OCI-LY1 (cell line): ENCODE results near the gene IRF2.

Source experiments
- H2AFZ ChIP-seq: fragments of 200-600 bp; sonication (generic), shearing (Covaris generic); 2 replicates; pipeline ENCODE4 v1.6.0; 2014; ENCODE audit warnings: antibody characterized with exemption, mild to moderate bottlenecking, low read length
- H3F3A ChIP-seq: fragments of 200-600 bp; sonication (generic), shearing (Covaris generic); 2 replicates; pipeline ENCODE4 v1.6.0; 2014; ENCODE audit warnings: mild to moderate bottlenecking, antibody characterized with exemption, low read length, moderate library complexity; ENCODE audit not compliant: insufficient read depth
- H3K27ac ChIP-seq: fragments of 200-600 bp; sonication (generic); 2 replicates; pipeline ENCODE4 v1.5.1; 2014; ENCODE audit warnings: low read length, mixed run types, mild to moderate bottlenecking, low read depth; ENCODE audit not compliant: poor library complexity, severe bottlenecking
- H3K27me3 ChIP-seq: fragments of 200-600 bp; sonication (generic); 2 replicates; pipeline ENCODE4 v1.6.0; 2014; ENCODE audit warnings: antibody characterized with exemption, mild to moderate bottlenecking, low read length, moderate library complexity; ENCODE audit not compliant: insufficient read depth
- H3K36me3 ChIP-seq: fragments of 200-600 bp; sonication (generic); 2 replicates; pipeline ENCODE4 v1.6.1; 2014; ENCODE audit warnings: mild to moderate bottlenecking, antibody characterized with exemption, low read length, moderate library complexity, mixed read lengths; ENCODE audit not compliant: insufficient read depth
- H3K4me1 ChIP-seq: fragments of 200-600 bp; sonication (generic); 2 replicates; pipeline ENCODE4 v1.5.1; 2014; ENCODE audit warnings: mild to moderate bottlenecking, low read length, moderate library complexity; ENCODE audit not compliant: insufficient read depth, severe bottlenecking
- H3K4me2 ChIP-seq: fragments of 200-600 bp; sonication (generic), shearing (Covaris generic); 2 replicates; pipeline ENCODE4 v1.6.1; 2014; ENCODE audit warnings: low read length
- H3K4me3 ChIP-seq: fragments of 200-600 bp; sonication (generic); 2 replicates; pipeline ENCODE4 v1.5.1; 2014; ENCODE audit warnings: low read length, low read depth, mild to moderate bottlenecking, mixed read lengths; ENCODE audit not compliant: poor library complexity, severe bottlenecking
- H3K79me2 ChIP-seq: fragments of 200-600 bp; shearing (Covaris generic); 2 replicates; pipeline ENCODE4 v1.6.1; 2016; ENCODE audit warnings: mixed run types, low read length, mixed read lengths; ENCODE audit not compliant: insufficient read depth
- H3K9ac ChIP-seq: fragments of 200-600 bp; sonication (generic), shearing (Covaris generic); 2 replicates; pipeline ENCODE4 v1.6.1; 2014; ENCODE audit warnings: mild to moderate bottlenecking, low read length, mixed read lengths
- H3K9me2 ChIP-seq: fragments of 200-600 bp; sonication (generic), shearing (Covaris generic); 2 replicates; pipeline ENCODE4 v1.6.1; 2014; ENCODE audit warnings: low read depth, mild to moderate bottlenecking, low read length, mixed read lengths
- H3K9me3 ChIP-seq: fragments of 200-600 bp; shearing (Covaris generic); 2 replicates; pipeline ENCODE4 v1.6.1; 2014; ENCODE audit warnings: low read length, mixed read lengths
- H4K20me1 ChIP-seq: fragments of 200-600 bp; sonication (generic), shearing (Covaris generic); 2 replicates; pipeline ENCODE4 v1.6.0; 2016; ENCODE audit warnings: mild to moderate bottlenecking, low read length; ENCODE audit not compliant: insufficient read depth
- CTCF ChIP-seq: fragments of 200-600 bp; sonication (generic), shearing (Covaris generic); IDR thresholded peaks from 2 replicates; pipeline ENCODE4 v1.5.1; 2017; ENCODE audit warnings: mild to moderate bottlenecking, antibody characterized with exemption, low read length, moderate library complexity, mixed read lengths
- EZH2 ChIP-seq: fragments of 200-600 bp; sonication (generic), shearing (Covaris generic); IDR thresholded peaks from 2 replicates; pipeline ENCODE4 v1.8.0; 2017; ENCODE audit warnings: borderline replicate concordance, mixed run types, mild to moderate bottlenecking, antibody characterized with exemption, low read length, moderate library complexity, mixed read lengths

IRF2 gene

GRCh38 chr4:184479516-184479950, 5.2 kb upstream of the IRF2 start:
- H3K79me2 ChIP-seq = peaks cover 9% of the 10 kb centered on the region; the same call in 1 of the 2 replicates

GRCh38 chr4:184477201-184477999, 3.0 kb upstream of the IRF2 start:
- H3K4me1 ChIP-seq = peaks cover 44% of the 10 kb centered on the region
- no peak overlapping the region for H3K9ac ChIP-seq
- H3K9me3 ChIP-seq = no peaks in the 10 kb centered on the region
- peaks cover 15% of the 10 kb centered on the region; the same call in 1 of the 2 replicates for H3K79me2 ChIP-seq
- peaks cover 4% of the 10 kb centered on the region; the same call in 1 of the 2 replicates for H3K36me3 ChIP-seq
- H2AFZ ChIP-seq = no peak overlapping the region
- H3K27me3 ChIP-seq = no peaks in the 10 kb centered on the region
- H3K4me2 ChIP-seq = peak overlapping the region; percentile 85
- no peaks in the 10 kb centered on the region for H3K9me2 ChIP-seq
- no peak for TF ChIP-seq CTCF
- TF ChIP-seq EZH2 = no peak
- no peaks in the 10 kb centered on the region for H4K20me1 ChIP-seq
- H3K27ac ChIP-seq = peak overlapping the region; percentile 19
- peaks cover 4% of the 10 kb centered on the region; the same call in 1 of the 2 replicates for H3F3A ChIP-seq
- H3K4me3 ChIP-seq = peak overlapping the region; percentile 96

More at GRCh38 chr4:184479516-184479950, 5.2 kb upstream of the IRF2 start:
- no peak overlapping the region for H3K4me2 ChIP-seq
- no peak overlapping the region for H3K9ac ChIP-seq
- TF ChIP-seq CTCF (no peak), EZH2 (no peak)
- H3K9me3 ChIP-seq = peaks cover 6% of the 10 kb centered on the region
- H3K27ac ChIP-seq = peak overlapping the region; percentile 19
- peaks cover 4% of the 10 kb centered on the region; the same call in 1 of the 2 replicates for H3F3A ChIP-seq
- H3K9me2 ChIP-seq = no peaks in the 10 kb centered on the region
- peaks cover 4% of the 10 kb centered on the region for H3K36me3 ChIP-seq
- H3K4me1 ChIP-seq = peaks cover 42% of the 10 kb centered on the region
- H3K4me3 ChIP-seq = no peak overlapping the region
- no peak overlapping the region for H2AFZ ChIP-seq
- no peaks in the 10 kb centered on the region for H4K20me1 ChIP-seq
- no peaks in the 10 kb centered on the region for H3K27me3 ChIP-seq

GRCh38 chr4:184476695-184477094, 2.3 kb upstream of the IRF2 start:
- H3K27me3 ChIP-seq = no peaks in the 10 kb centered on the region
- H3K9ac ChIP-seq = peak overlapping the region; percentile 93; the same call in 1 of the 2 replicates
- H4K20me1 ChIP-seq = no peaks in the 10 kb centered on the region
- H3K4me3 ChIP-seq = peak overlapping the region; percentile 96
- H3K4me2 ChIP-seq = peak overlapping the region; percentile 85
- no peak for TF ChIP-seq EZH2
- H3K27ac ChIP-seq = peak overlapping the region; percentile 3
- H3K9me3 ChIP-seq = no peaks in the 10 kb centered on the region
- H2AFZ ChIP-seq = no peak overlapping the region
- peaks cover 47% of the 10 kb centered on the region for H3K4me1 ChIP-seq
- no peaks in the 10 kb centered on the region for H3K9me2 ChIP-seq
- H3K79me2 ChIP-seq = peaks cover 20% of the 10 kb centered on the region
- peaks cover 4% of the 10 kb centered on the region; the same call in 1 of the 2 replicates for H3F3A ChIP-seq
- H3K36me3 ChIP-seq = peaks cover 4% of the 10 kb centered on the region; the same call in 1 of the 2 replicates
